Uterus (tissue), 4 donors: ENCODE measurements around the gene ARFIP1. TPM values are rescaled to one million over a fixed set of nuclear protein-coding genes. Genes with fewer than 3 reads are reported as not detected.
"Not testable (repeated sequence)": the region's sequence is repeated elsewhere in the genome, so short reads cannot be mapped to it uniquely, and the experiment has no call there.

ENCODE experiments used
- DNase-seq, 2 donors: peaks; one replicate each; pipeline ENCODE4 v3.0.0-alpha.2; 2019 to 2020
- H3K27ac ChIP-seq, 2 donors: fragments of 200-600 bp; sonication (generic); 1 replicate in 1 of 2; 2 replicates in 1 of 2; pipeline ENCODE4 v1.5.1; 2016 to 2018
- H3K27me3 ChIP-seq, 2 donors: fragments of 200-600 bp; sonication (generic); one replicate each; pipeline ENCODE4 v1.5.1; 2018 to 2019; ENCODE audit warnings: control low read depth in 1 of 2
- H3K36me3 ChIP-seq, 2 donors: fragments of 200-600 bp; sonication (generic); one replicate each; pipeline ENCODE4 v1.5.1; 2019; ENCODE audit warnings: control low read depth in 1 of 2
- H3K4me1 ChIP-seq, 2 donors: fragments of 200-600 bp; sonication (generic); one replicate each; pipeline ENCODE4 v1.5.1; 2018 to 2019; ENCODE audit warnings: control low read depth in 1 of 2
- H3K4me3 ChIP-seq, 2 donors: fragments of 200-600 bp; sonication (generic); 1 replicate in 1 of 2; 2 replicates in 1 of 2; pipeline ENCODE4 v1.5.1; 2018 to 2019; ENCODE audit warnings: mild to moderate bottlenecking in 1 of 2
- H3K9me3 ChIP-seq, 2 donors: fragments of 200-600 bp; sonication (generic); one replicate each; pipeline ENCODE4 v1.5.1; 2019; ENCODE audit warnings: control low read depth in 1 of 2
- CTCF ChIP-seq, 4 experiments: fragments of 200-600 bp in 2 of 4; fragments of 450-650 bp in 2 of 4; sonication (generic) in 2 of 4; IDR thresholded peaks; one replicate each; pipeline ENCODE4 v1.5.1; 2016 to 2019; ENCODE audit warnings: antibody characterized with exemption in 4 of 4, mild to moderate bottlenecking in 2 of 4, moderate library complexity in 1 of 4
- POLR2A ChIP-seq, 2 donors: fragments of 450-650 bp; IDR thresholded peaks; one replicate each; pipeline ENCODE4 v1.6.1; 2016; ENCODE audit warnings: antibody characterized with exemption in 2 of 2, mild to moderate bottlenecking in 1 of 2, moderate library complexity in 1 of 2
- intact Hi-C: fragments of 100-400 bp; cut with DNase I; formaldehyde crosslinking; loops from one replicate; pipeline ENCODE4 v1.15.1; 2023; ENCODE audit warnings: low total_unique reads
- total RNA-seq, 4 donors: library from RNA; depleted of rRNA in 3 of 4; stranded (reverse); fragments of >200 nt in 3 of 4; gene quantifications; one replicate each; pipeline versions ENCODE4 v1.1.0 to v1.2.4, GENCODE V29; 2014 to 2023
- donor health status: DM: yes; HTN: yes; CAD: no.

ARFIP1 gene
- total RNA-seq, 4 donors from 2014 or later: 19.5 to 75.6 (median 34.1) TPM

- Histone ChIP-seq H3K36me3 (no peaks in the 10 kb centered on the region), H3K27ac (no peak overlapping the region), H3K9me3 (no peaks in the 10 kb centered on the region), H3K4me1 (no peaks in the 10 kb centered on the region), H3K4me3 (no peak overlapping the region), H3K27me3 (no peaks in the 10 kb centered on the region)
- intact Hi-C loops: no loop called here
- TF ChIP-seq CTCF (IDR thresholded peaks at IDR 0.05) (no peak), POLR2A (IDR thresholded peaks at IDR 0.05) (no peak)
- DNase-seq: no peak
Observed at GRCh38 chr4:152860046-152860445, 80.3 kb downstream of the ARFIP1 start.

GRCh38 chr4:152862608-152863007 is 82.9 kb downstream of the ARFIP1 start:
- intact Hi-C loops: no loop called here
- Histone ChIP-seq H3K27me3 (no peaks in the 10 kb centered on the region), H3K9me3 (no peaks in the 10 kb centered on the region), H3K27ac (no peak overlapping the region), H3K4me1 (no peaks in the 10 kb centered on the region), H3K36me3 (no peaks in the 10 kb centered on the region), H3K4me3 (no peak overlapping the region)
- TF ChIP-seq POLR2A (IDR thresholded peaks at IDR 0.05) (no peak), CTCF (IDR thresholded peaks at IDR 0.05) (no peak)
- no peak for DNase-seq

- no peak for TF ChIP-seq POLR2A (IDR thresholded peaks at IDR 0.05)
- no peak for TF ChIP-seq CTCF (IDR thresholded peaks at IDR 0.05)
- intact Hi-C loops: no loop called here
- Histone ChIP-seq H3K4me3 (no peak overlapping the region), H3K27ac (no peak overlapping the region), H3K4me1 (no peaks in the 10 kb centered on the region), H3K27me3 (no peaks in the 10 kb centered on the region), H3K9me3 (no peaks in the 10 kb centered on the region), H3K36me3 (no peaks in the 10 kb centered on the region)
- no peak for DNase-seq
Observed at GRCh38 chr4:152864361-152864760, 84.6 kb downstream of the ARFIP1 start.

- H3K27ac ChIP-seq, H3K36me3 ChIP-seq, H3K9me3 ChIP-seq, H3K27me3 ChIP-seq, H3K4me1 ChIP-seq, intact Hi-C loops, DNase-seq, H3K4me3 ChIP-seq: not testable (repeated sequence)
Observed at GRCh38 chr4:152866432-152866993, 86.8 kb downstream of the ARFIP1 start.

- Histone ChIP-seq H3K4me1 (no peaks in the 10 kb centered on the region), H3K27me3 (no peaks in the 10 kb centered on the region), H3K36me3 (no peaks in the 10 kb centered on the region), H3K4me3 (no peak overlapping the region), H3K27ac (no peak overlapping the region), H3K9me3 (no peaks in the 10 kb centered on the region)
- DNase-seq: no peak
- no peak for TF ChIP-seq CTCF (IDR thresholded peaks at IDR 0.05)
- TF ChIP-seq POLR2A (IDR thresholded peaks at IDR 0.05): no peak
- intact Hi-C loops: no loop called here
Observed at GRCh38 chr4:152870606-152871005, 90.9 kb downstream of the ARFIP1 start.

GRCh38 chr4:152875261-152875660 is 95.5 kb downstream of the ARFIP1 start:
- TF ChIP-seq POLR2A (IDR thresholded peaks at IDR 0.05) (no peak), CTCF (IDR thresholded peaks at IDR 0.05) (no peak)
- Histone ChIP-seq H3K36me3 (no peaks in the 10 kb centered on the region), H3K27ac (no peak overlapping the region), H3K9me3 (no peaks in the 10 kb centered on the region), H3K4me3 (no peak overlapping the region), H3K27me3 (no peaks in the 10 kb centered on the region), H3K4me1 (no peaks in the 10 kb centered on the region)
- intact Hi-C loops: no loop called here
- no peak for DNase-seq
